ENCODE results near the gene NDRG3.
"Not testable (repeated sequence)": the region's sequence is repeated elsewhere in the genome, so short reads cannot be mapped to it uniquely, and the experiment has no call there.

The NDRG3 gene

DNA sequence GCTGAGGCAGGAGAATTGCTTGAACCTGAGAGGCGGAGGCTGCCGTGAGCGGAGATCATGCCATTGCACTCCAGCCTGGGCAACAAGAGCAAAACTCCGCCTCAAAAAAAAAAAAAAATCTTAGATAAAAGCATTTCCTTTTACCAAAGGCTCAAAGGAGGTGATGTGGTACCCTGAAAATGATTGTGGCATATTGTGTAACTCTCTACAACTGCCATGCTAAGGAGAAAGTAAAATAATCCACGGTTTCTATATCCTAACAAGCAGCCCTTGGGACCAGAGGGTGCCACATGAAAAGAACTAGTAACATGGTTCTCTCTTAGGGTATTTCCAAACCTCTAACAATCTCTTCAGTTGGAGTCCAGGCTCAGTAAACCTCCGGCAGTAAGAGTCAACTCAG lies 61.1 kb downstream of the NDRG3 start:
- no peak overlapping the region for H3K4me3 ChIP-seq (ENCODE audit: low read depth, low read length)
- no peak for TF ChIP-seq CTCF (IDR thresholded peaks at IDR 0.05; ENCODE audit: borderline replicate concordance, insufficient read depth, low read depth, low read length)

GRCh38 chr20:36682311-36682710 lies 63.6 kb downstream of the NDRG3 start:
- no peak overlapping the region for H3K4me3 ChIP-seq (ENCODE audit: low read depth, low read length)
- no peak for TF ChIP-seq CTCF (IDR thresholded peaks at IDR 0.05; ENCODE audit: borderline replicate concordance, insufficient read depth, low read depth, low read length)

- H3K4me3 ChIP-seq (ENCODE audit: low read depth, low read length): no peak overlapping the region
- TF ChIP-seq CTCF (IDR thresholded peaks at IDR 0.05; ENCODE audit: borderline replicate concordance, insufficient read depth, low read depth, low read length): no peak
Observed at GRCh38 chr20:36677422-36677771, 68.5 kb downstream of the NDRG3 start.

- no peak for TF ChIP-seq CTCF (IDR thresholded peaks at IDR 0.05; ENCODE audit: borderline replicate concordance, insufficient read depth, low read depth, low read length)
- no peak overlapping the region for H3K4me3 ChIP-seq (ENCODE audit: low read depth, low read length)
Observed at GRCh38 chr20:36676701-36677421, 69.0 kb downstream of the NDRG3 start.

DNA sequence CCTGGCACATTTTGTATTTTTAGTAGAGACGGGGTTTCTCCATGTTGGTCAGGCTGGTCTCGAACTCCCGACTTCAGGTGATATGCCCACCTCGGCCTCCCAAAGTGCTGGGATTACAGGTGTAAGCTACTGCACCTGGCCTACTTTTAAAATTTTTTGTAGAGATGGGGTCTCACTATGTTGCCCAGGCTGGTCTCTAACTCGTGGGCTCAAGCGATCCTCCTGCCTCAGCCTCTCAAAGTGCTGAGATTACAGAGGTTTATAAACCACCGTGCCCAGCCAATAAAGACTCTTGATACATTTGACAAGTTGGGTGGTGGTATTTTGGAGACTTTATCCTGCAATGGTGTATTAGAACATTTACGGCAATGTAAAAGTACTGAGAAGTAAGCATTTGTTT lies 70.3 kb downstream of the NDRG3 start:
- not testable (repeated sequence) for H3K4me3 ChIP-seq (ENCODE audit: low read depth, low read length)

GRCh38 chr20:36672991-36673390 lies 72.9 kb downstream of the NDRG3 start:
- H3K4me3 ChIP-seq (ENCODE audit: low read depth, low read length): no peak overlapping the region
- no peak for TF ChIP-seq CTCF (IDR thresholded peaks at IDR 0.05; ENCODE audit: borderline replicate concordance, insufficient read depth, low read depth, low read length)

- no peak overlapping the region for H3K4me3 ChIP-seq (ENCODE audit: low read depth, low read length)
- no peak for TF ChIP-seq CTCF (IDR thresholded peaks at IDR 0.05; ENCODE audit: borderline replicate concordance, insufficient read depth, low read depth, low read length)
Observed at GRCh38 chr20:36670665-36671357, 75.1 kb downstream of the NDRG3 start.

All from GM12875 (cell line).